NAMALWA (cell line): Measurements from ENCODE around the gene C9orf72.

Experiments used
- DNase-seq: peaks from one replicate; pipeline ENCODE4 v3.0.0-alpha.2; 2015; ENCODE audit warnings: low spot score

Gene C9orf72

GRCh38 chr9:27538647-27539046, 34.6 kb downstream of the C9orf72 start:
- no peak for DNase-seq

- no peak for DNase-seq
These were observed 35.5 kb downstream of the C9orf72 start for GRCh38 chr9:27537756-27538155.

DNA sequence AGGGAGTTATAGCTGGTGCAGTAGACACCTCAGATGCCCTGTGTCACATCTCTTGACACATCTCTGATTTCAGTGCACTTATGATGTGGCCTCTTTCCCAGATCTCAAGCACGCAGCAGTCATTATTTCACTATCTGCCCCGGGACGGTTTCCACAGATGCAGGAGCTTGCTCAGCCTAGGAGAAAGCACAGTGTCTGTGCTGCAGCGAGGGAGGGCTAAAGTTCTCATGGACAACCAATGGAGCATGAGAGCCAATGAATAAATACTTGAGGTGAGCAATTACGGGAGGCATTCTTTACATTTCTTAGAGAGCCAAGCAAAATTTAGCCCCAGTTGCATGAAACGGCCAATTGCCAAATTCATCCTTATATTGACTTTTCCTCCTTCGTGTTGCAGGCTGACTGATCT, 36.2 kb downstream of the C9orf72 start:
- DNase-seq: no peak

- no peak for DNase-seq
These were observed 37.1 kb downstream of the C9orf72 start for GRCh38 chr9:27536168-27536567.

- peak; percentile 51 for DNase-seq
These were observed 37.6 kb downstream of the C9orf72 start for GRCh38 chr9:27535701-27536118.

- DNase-seq: no peak
These were observed 38.5 kb downstream of the C9orf72 start for GRCh38 chr9:27534658-27535209.

DNA sequence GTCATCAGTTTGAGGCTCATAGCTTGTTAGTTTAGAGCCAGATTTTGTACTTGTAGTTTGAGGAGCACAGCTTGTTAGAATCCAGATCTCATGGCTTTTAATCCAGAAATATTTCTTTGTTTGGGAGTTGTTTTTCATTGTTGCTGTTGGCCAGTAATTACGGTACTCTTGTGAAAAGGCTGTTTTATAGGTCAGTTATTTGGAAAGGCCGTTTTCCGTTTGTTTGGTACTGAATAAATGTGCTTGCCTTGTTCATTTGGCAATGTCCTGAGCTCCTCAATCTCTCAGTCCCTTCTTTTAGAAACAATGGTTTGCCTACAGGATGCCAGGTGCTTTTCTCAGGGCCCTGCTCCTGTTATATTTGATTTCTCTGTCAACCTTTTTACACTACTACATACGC, 39.1 kb downstream of the C9orf72 start:
- DNase-seq: no peak

DNA sequence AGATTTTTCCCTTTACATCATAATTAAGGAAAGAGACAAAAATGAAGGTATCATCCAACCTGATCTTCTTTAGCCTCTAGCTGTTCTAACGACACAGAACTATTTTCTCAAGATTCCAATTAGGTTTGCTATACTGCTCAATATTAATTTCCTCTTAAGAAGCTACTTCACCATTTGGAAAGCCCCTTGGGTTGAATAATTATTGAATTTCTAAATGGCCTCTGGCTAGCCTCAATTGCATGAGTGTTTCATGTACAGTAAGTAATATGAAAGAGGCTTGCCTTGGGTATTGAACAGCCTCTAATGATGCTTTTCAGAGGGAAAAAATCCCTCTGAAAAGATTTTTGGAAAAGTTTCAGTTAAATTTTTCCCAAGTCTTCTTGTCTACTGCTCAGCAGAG, 40.0 kb downstream of the C9orf72 start:
- DNase-seq: no peak

DNA sequence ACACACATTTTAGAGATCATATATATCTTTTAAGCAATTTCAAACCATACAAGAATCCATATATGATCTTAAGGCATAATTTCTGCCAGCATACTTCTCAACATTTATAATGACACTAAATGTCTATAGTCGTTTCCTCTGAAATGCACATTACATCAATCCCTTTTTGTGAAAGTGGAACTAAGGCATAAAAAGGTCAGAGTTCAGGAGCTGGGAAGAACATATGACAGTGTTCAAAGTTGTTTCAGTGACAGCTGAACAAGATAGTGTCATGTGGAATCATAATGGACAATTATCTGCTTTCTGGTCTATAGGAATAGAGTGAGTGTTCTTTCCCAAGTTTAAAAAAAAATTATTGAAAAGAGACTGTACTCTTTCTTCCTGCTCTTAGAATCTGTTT, 41.2 kb downstream of the C9orf72 start:
- DNase-seq: no peak

- no peak for DNase-seq
These were observed 42.1 kb downstream of the C9orf72 start for GRCh38 chr9:27530915-27531755.

- peak; percentile 75 for DNase-seq
These were observed 43.7 kb downstream of the C9orf72 start, which contains the start of gene MOB3B for GRCh38 chr9:27529316-27530278. MOB3B (minus strand) TSS chr9:27529814; CDS start chr9:27455550, 74,264 bp downstream.

GRCh38 chr9:27528886-27529315, 44.4 kb downstream of the C9orf72 start:
- DNase-seq: peak; percentile 14

- DNase-seq: no peak
These were observed 45.0 kb downstream of the C9orf72 start for GRCh38 chr9:27528076-27528885.

DNA sequence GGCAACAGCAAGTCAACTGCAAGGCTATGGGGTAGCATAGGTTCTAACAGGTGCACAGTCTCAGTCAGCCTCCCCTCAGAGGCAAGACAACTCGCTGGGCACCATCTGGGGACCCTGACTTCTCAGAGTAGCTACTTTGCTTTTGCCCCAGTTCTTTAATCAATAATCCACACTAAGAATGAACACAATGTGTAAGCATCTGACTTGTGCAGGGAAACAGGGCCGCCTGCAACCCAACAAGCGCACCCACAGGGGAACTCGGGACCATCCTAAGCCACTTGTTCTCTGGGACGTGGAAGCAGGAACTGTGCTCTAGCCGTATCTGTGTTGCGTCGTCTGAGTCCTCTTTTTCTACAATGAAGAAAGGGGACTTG, 45.6 kb downstream of the C9orf72 start:
- no peak for DNase-seq

DNA sequence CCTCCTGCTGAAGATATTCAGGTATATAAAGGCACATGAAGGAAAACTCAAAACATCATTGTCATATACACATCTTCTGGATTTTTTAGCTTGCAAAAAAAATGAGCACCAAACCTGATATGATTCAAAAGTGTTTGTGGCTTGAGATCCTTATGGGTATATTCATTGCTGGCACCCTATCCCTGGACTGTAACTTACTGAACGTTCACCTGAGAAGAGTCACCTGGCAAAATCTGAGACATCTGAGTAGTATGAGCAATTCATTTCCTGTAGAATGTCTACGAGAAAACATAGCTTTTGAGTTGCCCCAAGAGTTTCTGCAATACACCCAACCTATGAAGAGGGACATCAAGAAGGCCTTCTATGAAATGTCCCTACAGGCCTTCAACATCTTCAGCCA, 49.0 kb downstream of the C9orf72 start, which contains the start of gene IFNK:
TSS of gene IFNK (plus strand) at position 55 of the 400 bp plus-strand sequence. CDS start at position 102, 47 bp downstream.
- DNase-seq: no peak

GRCh38 chr9:27523141-27523540, 50.1 kb downstream of the C9orf72 start:
- DNase-seq: no peak

DNA sequence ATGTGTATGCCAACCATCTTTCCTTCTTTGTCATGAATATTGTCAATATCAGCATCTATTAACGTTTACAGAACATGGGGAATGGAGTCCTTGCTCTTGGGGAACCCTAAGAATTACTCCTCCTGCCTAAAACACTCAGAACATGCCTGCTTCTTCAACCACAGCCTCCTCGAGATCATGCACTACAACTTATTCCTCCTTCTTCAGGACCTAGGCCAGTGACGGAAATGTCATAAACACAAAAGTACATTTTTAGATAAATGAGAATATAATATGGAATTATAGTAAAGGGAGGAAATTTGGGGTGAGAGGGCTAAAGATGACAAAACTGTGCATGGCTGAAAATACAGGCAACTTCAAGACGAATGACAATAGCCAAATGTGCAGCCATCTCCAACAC, 52.3 kb downstream of the C9orf72 start:
- no peak for DNase-seq

DNA sequence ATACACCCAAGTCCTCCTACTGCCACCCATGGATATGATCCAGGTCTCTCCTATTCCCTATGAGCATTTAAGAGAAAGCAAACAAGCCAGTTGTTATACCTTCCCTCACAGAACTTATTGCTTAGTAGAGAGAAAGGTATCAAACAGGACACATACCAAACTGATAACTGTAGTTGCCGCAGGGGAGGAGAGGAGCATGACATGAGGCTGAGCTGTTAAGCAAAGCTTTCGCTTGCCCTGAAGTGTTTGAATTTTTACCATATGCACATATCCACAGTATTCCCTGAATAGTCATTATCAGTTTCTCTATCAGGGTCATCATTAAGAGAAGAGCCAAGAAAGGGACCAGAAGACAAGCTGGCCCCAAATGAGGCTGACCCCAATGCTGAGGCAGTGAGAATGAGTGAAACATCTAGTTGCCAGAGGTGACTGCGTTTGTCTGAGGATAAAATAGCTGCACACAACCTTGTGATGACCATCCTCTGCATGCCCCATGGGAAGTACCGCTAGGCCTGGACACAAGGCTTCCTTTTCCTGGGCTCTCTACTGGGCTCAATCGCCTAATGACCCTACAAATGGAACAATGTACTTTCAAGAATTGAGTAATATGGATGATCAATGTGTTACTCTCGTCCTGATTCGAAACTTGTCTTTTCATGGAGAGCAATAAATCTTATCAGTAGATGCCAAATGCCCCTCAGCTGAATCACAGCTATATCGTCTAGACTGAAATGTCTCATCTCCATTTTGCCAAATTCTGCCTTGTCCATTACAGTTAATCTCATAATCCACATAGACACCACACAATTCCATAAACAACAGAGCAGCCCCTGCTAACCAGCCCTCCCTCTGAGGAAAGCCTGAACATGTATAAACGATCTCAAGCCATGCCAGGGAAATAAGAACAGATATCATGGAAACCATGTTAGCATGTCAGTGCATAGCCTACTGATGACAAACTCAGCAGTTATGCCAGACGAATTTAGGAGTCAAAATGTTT, 53.5 kb downstream of the C9orf72 start:
- DNase-seq: no peak

- DNase-seq: no peak
These were observed 54.5 kb downstream of the C9orf72 start for GRCh38 chr9:27518809-27519208.

GRCh38 chr9:27518006-27518405, 55.3 kb downstream of the C9orf72 start:
- DNase-seq: no peak
